Thyroid gland (tissue), 4 donors: ENCODE results near the gene TH. TPM values are rescaled to one million over a fixed set of nuclear protein-coding genes. Genes with fewer than 3 reads are reported as not detected.
"Not testable (repeated sequence)": the region's sequence is repeated elsewhere in the genome, so short reads cannot be mapped to it uniquely, and the experiment has no call there.

Experiments used
- DNase-seq, 2 donors: peaks; one replicate each; pipeline ENCODE4 v3.0.0-alpha.2; 2019
- H3K27ac ChIP-seq, 3 donors: fragments of 200-600 bp; sonication (generic); 1 replicate in 2 of 3; 2 replicates in 1 of 3; pipeline ENCODE4 v1.5.1; 2016 to 2019; ENCODE audit warnings: mild to moderate bottlenecking in 1 of 3, moderate library complexity in 1 of 3
- H3K27me3 ChIP-seq: fragments of 200-600 bp; sonication (generic); one replicate; pipeline ENCODE4 v1.5.1; 2019
- H3K36me3 ChIP-seq, 2 donors: fragments of 200-600 bp; sonication (generic); one replicate each; pipeline ENCODE4 v1.5.1; 2016 to 2019
- H3K4me1 ChIP-seq, 2 donors: fragments of 200-600 bp; sonication (generic); one replicate each; pipeline ENCODE4 v1.5.1; 2017 to 2019
- H3K4me3 ChIP-seq, 3 donors: fragments of 200-600 bp; sonication (generic); replicated peaks in 1 of 3; 1 replicate in 2 of 3; 2 replicates in 1 of 3; pipeline ENCODE4 v1.5.1; 2016; ENCODE audit warnings: mild to moderate bottlenecking in 1 of 3
- H3K9me3 ChIP-seq: fragments of 200-600 bp; sonication (generic); one replicate; pipeline ENCODE4 v1.5.1; 2017
- POLR2A ChIP-seq, 2 donors: fragments of 450-650 bp; IDR thresholded peaks; one replicate each; pipeline ENCODE4 v1.6.1; 2017; ENCODE audit warnings: antibody characterized with exemption in 2 of 2, mild to moderate bottlenecking in 2 of 2, moderate library complexity in 1 of 2
- WGBS, 2 donors: methylation state at CpG; one replicate each; pipeline ENCODE4 v1.1.5; 2017; 5-methylcytosine and 5-hydroxymethylcytosine counted together
- intact Hi-C: fragments of 100-400 bp; cut with DNase I; formaldehyde crosslinking; loops from one replicate; pipeline ENCODE4 v1.15.1; 2023
- total RNA-seq, 4 donors: library from RNA; depleted of rRNA; stranded (reverse); fragments of >200 nt; gene quantifications; one replicate each; pipeline ENCODE4 v1.2.3, GENCODE V29; 2016
- TF ChIP-seq, protein P1 (sequence below), 6 experiments: fragments of 200-600 bp in 3 of 6; fragments of 450-650 bp in 3 of 6; sonication (generic) in 3 of 6; IDR thresholded peaks; one replicate each; pipeline ENCODE4 v1.5.1; 2016 to 2019; ENCODE audit warnings: antibody characterized with exemption in 6 of 6, mild to moderate bottlenecking in 2 of 6, inconsistent platforms in 1 of 6, moderate library complexity in 1 of 6

TH gene
- total RNA-seq, 4 donors from 2014 or later, result not detected

- WGBS, 2 donors, result 90 to 92% methylated on average over 5 to 6 of the region's 7 CpGs
- Histone ChIP-seq H3K27me3 (no peaks in the 10 kb centered on the region), H3K27ac (no peak overlapping the region), H3K9me3 (no peaks in the 10 kb centered on the region), H3K36me3 (no peaks in the 10 kb centered on the region), H3K4me3 (no peak overlapping the region), H3K4me1 (no peaks in the 10 kb centered on the region)
- TF ChIP-seq, protein P1, sequence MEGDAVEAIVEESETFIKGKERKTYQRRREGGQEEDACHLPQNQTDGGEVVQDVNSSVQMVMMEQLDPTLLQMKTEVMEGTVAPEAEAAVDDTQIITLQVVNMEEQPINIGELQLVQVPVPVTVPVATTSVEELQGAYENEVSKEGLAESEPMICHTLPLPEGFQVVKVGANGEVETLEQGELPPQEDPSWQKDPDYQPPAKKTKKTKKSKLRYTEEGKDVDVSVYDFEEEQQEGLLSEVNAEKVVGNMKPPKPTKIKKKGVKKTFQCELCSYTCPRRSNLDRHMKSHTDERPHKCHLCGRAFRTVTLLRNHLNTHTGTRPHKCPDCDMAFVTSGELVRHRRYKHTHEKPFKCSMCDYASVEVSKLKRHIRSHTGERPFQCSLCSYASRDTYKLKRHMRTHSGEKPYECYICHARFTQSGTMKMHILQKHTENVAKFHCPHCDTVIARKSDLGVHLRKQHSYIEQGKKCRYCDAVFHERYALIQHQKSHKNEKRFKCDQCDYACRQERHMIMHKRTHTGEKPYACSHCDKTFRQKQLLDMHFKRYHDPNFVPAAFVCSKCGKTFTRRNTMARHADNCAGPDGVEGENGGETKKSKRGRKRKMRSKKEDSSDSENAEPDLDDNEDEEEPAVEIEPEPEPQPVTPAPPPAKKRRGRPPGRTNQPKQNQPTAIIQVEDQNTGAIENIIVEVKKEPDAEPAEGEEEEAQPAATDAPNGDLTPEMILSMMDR (IDR thresholded peaks at IDR 0.05), result no peak
- no peak for TF ChIP-seq POLR2A (IDR thresholded peaks at IDR 0.05)
- no peak for DNase-seq
- intact Hi-C loops, result loop anchor here (2.0 kb wide), 1 partner anchor 225 kb away; no protein-coding TSS in a partner anchor
Observed at GRCh38 chr11:2195756-2196088, 24.1 kb upstream of the TH start.

DNA sequence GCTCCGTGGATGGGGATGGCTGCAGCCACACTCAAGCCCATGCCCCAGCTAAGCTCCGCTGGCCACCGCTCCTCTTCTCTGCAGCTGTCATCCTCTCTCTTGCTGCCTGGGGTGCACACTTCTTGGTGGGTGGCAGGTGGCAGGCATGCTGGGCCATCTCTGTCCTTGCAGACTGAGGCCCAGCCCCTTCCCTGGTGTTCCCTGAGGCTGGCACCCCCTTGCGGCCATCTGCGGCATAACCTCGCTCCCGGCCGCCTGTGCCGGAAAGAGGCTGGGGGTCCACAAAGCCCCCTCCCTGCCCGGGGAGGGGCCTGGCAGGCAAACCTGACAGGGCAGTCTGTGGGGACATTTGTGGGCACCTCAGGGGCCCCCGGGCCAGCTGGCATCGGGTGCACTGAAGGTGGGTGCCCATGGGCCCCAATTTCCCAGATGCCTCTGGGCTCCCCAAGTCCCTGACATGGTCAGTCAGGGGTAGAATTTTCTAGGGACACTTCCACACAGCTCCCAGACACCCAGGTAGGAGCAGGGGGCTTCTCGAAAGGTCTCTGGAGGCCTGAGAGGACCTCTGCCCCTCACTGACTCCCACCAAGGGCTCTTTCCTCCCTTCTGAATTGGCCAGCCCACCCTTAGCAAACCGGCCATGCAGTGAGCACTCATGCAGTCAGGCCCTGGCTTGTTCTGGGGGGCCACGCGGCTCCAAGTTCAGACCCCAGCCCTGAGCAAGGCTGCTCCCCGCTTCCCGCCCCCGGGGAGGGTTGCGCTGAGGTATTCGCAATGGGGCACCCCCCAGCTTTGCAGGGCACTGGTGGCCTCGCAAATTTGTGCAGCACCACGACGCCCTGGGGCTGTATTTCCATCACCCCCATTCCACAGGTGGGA is 23.5 kb upstream of the TH start:
- DNase-seq, result peak; percentile 23 to 35
- H3K4me3 ChIP-seq, result no peak overlapping the region
- no peaks in the 10 kb centered on the region for H3K27me3 ChIP-seq
- H3K27ac ChIP-seq, result no peak overlapping the region
- H3K36me3 ChIP-seq, result no peaks in the 10 kb centered on the region
- intact Hi-C loops, result no loop called here
- H3K9me3 ChIP-seq, result no peaks in the 10 kb centered on the region
- WGBS, 2 donors, result 56 to 67% methylated on average over 14 to 15 of the region's 24 CpGs
- H3K4me1 ChIP-seq, result no peaks in the 10 kb centered on the region
- TF ChIP-seq POLR2A (IDR thresholded peaks at IDR 0.05), result no peak
- TF ChIP-seq, protein P1 (IDR thresholded peaks at IDR 0.05), result peak; percentile 48 to 90 (median 62)

DNA sequence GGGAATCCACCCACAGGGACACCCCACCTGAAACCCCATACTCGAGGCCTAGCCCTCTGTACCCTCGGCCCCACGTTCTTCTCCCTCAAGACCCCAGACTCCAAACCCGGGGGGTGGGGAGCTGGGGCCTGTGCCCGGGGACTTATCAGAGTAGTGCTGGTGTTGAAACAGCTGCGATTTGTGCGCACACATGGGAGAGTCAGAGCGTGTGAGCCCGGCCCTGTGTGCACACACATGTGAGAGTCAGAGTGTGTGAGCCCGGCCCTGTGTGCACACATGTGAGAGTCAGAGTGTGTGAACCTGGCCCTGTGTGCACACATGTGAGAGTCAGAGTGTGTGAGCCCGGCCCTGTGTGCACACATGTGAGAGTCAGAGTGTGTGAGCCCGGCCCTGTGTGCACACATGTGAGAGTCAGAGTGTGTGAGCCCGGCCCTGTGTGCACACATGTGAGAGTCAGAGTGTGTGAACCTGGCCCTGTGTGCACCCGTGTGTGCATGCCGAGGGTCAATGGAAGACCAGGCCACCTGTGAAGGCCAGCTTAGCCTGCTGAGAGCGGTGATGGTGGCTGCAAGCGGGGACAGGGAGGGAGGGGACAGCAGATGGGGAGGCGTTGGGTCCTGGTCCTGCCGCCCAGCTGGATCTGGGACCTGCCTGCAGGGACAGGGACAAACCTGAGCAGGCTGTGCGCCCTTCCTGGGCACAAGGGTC is 22.4 kb upstream of the TH start:
- DNase-seq, H3K9me3 ChIP-seq, H3K27ac ChIP-seq, H3K27me3 ChIP-seq, intact Hi-C loops, H3K4me3 ChIP-seq, H3K36me3 ChIP-seq, H3K4me1 ChIP-seq: not testable (repeated sequence)
- WGBS, 2 donors, result 80 to 86% methylated on average over 8 to 15 of the region's 20 CpGs

DNA sequence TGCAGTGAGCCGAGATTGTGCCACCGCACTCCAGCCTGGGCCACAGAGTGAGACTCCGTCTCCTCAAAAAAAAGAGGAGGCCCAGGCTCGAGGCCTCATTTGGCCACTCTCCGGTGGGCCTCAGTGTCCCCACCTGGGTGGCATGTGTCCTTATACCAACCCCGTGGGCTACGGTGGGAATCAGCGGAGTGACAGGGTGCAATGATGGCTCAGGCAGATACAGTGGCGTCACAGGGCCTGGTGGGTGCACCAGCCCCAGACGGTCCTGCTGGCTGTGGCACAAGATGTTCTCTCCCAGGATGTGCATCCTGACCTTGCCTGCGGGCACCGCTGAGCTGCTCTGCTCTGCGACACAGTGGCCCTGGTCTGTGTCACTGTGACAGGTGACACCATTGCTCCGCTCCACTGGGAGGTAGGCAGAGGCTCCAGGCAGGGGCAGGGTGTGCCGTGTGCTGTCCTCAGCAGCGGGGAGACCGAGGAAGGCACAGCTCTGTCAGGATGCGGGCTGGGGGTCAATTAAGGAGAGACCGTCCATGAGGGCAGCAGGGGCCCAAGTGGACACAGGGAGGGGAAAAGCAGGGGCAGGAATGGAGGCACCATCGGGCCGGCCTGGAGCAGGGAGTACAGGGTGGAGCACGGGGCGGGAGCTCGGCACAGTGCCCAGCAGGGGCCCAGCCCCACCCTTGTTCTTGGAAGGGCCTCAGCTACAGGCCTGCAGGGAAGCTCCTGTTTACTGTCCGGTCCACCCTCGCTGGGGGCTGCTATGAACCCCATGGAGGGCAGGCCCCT is 21.7 kb upstream of the TH start:
- Histone ChIP-seq H3K27ac (no peak overlapping the region), H3K9me3 (no peaks in the 10 kb centered on the region), H3K36me3 (no peaks in the 10 kb centered on the region), H3K27me3 (no peaks in the 10 kb centered on the region), H3K4me1 (no peaks in the 10 kb centered on the region), H3K4me3 (no peak overlapping the region)
- WGBS, 2 donors, result 92 to 93% methylated on average over 21 to 22 of the region's 26 CpGs
- DNase-seq, result no peak
- intact Hi-C loops, result no loop called here
- TF ChIP-seq, protein P1 (IDR thresholded peaks at IDR 0.05), result no peak
- no peak for TF ChIP-seq POLR2A (IDR thresholded peaks at IDR 0.05)

GRCh38 chr11:2192435-2192834 is 20.8 kb upstream of the TH start:
- no peak for TF ChIP-seq POLR2A (IDR thresholded peaks at IDR 0.05)
- TF ChIP-seq, protein P1 (IDR thresholded peaks at IDR 0.05), result no peak
- Histone ChIP-seq H3K9me3 (no peaks in the 10 kb centered on the region), H3K36me3 (no peaks in the 10 kb centered on the region), H3K27ac (no peak overlapping the region), H3K4me3 (no peak overlapping the region), H3K27me3 (no peaks in the 10 kb centered on the region), H3K4me1 (no peaks in the 10 kb centered on the region)
- WGBS, 2 donors, result 67 to 100% methylated on average over 1 to 8 of the region's 10 CpGs
- DNase-seq, result no peak
- intact Hi-C loops, result no loop called here
